ENCODE measurements around the gene UBE2M. TPM values are rescaled to one million over a fixed set of nuclear protein-coding genes. Genes with fewer than 3 reads are reported as not detected.

UBE2M gene
- total RNA-seq, 2 donors from 2014 or later, result 30.9 to 38.8 TPM

DNA sequence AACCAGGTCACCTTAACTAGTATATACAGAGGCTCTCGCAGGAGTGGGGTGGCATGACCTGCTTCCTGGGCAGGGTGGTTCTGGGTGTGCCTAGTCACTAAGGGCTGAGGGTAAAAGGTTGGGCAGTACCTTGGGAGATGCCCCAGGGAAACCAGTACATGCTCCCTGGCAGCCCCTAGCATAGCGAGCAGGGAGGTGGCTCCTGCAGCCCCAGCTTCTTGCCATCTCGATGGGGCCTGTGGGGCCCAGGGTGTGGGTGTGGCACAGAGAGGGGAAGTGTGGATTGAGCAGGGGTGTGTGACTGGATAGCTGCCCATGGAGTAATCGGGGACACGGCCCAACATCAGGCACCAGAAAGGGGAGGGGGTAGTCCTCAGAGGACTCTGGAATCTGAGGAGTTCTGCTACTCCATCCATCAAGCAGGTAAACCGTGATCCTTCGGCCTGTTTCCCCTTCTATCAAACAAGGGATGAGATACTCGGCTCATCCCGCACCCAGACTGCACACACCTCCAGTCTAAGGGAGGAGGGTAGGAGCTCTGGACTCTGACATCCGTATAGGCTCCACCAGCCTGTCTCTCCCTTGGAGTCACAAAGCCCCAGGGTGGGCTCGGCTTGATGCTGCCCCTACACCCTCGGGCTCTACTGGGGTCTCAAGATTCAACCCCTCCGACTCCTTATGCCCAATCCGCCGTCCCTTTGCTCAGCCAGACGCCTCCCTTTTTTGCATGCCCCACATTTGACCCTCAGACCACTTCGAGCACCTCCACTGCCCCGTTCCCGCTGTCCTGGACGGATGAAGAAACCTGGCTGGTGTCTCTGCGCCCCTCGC is 39.9 kb downstream of the UBE2M start:
- H3K4me3 ChIP-seq, result peak overlapping the region; percentile 73 to 78
- no peaks in the 10 kb centered on the region for H3K27me3 ChIP-seq
- H3K36me3 ChIP-seq, result peaks cover 19% of the 10 kb centered on the region
- no peak for DNase-seq (ENCODE audit: low spot score)
- TF ChIP-seq, protein P1, sequence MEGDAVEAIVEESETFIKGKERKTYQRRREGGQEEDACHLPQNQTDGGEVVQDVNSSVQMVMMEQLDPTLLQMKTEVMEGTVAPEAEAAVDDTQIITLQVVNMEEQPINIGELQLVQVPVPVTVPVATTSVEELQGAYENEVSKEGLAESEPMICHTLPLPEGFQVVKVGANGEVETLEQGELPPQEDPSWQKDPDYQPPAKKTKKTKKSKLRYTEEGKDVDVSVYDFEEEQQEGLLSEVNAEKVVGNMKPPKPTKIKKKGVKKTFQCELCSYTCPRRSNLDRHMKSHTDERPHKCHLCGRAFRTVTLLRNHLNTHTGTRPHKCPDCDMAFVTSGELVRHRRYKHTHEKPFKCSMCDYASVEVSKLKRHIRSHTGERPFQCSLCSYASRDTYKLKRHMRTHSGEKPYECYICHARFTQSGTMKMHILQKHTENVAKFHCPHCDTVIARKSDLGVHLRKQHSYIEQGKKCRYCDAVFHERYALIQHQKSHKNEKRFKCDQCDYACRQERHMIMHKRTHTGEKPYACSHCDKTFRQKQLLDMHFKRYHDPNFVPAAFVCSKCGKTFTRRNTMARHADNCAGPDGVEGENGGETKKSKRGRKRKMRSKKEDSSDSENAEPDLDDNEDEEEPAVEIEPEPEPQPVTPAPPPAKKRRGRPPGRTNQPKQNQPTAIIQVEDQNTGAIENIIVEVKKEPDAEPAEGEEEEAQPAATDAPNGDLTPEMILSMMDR (IDR thresholded peaks at IDR 0.05), result peak in 1 of 2 donors; percentile 63
- H3K9me3 ChIP-seq, result no peaks in the 10 kb centered on the region
- H3K4me1 ChIP-seq, result peaks cover 0 to 47% of the 10 kb centered on the region in 2 donors
- peak overlapping the region; percentile 92 to 94 for H3K27ac ChIP-seq

DNA sequence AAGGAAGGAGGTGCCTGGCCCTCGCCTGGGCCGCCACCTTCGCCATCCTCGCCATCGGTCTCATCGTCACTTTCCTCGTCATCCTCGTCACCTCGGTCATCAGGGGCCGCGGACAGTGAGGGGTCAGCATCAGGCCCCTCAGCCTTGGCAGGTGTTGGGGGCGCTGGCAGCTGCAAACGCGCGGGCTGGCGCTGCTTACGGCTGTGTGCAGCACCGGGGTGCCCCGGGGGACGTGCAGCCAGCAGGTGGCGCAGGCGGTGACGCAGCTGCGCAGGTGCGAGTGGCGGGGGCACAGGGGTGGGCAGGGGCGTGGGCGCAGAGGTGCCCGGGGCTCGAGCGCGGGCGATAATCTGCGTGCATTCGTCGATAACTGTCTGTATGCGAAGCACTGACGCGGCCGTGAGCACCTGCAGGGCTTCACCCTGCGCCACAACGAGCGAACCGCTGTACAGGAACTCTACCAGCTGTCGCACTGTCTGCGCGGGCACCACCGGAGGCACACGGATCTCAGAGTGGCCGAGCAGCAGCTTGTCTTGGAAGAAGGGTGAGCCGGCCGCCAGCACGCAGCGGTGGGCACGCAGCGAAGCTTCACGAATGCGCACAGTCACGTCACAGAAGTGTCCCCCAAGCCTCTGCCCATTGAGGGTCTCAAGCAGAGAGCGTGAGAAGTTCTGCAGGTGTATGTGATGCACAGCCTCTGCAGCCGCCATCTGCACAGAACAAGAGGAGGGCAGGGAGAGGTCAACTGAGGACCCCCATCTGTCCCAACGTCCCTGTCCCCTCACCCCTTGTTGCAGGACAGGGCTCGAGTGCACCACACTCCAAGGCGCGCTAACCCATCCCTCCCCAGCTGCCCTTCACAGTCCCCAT is 41.2 kb downstream of the UBE2M start:
- no peaks in the 10 kb centered on the region for H3K27me3 ChIP-seq
- no peak overlapping the region for H3K27ac ChIP-seq
- no peaks in the 10 kb centered on the region for H3K9me3 ChIP-seq
- no peak for DNase-seq (ENCODE audit: low spot score)
- peaks cover 19% of the 10 kb centered on the region for H3K36me3 ChIP-seq
- no peak overlapping the region for H3K4me3 ChIP-seq
- TF ChIP-seq, protein P1 (IDR thresholded peaks at IDR 0.05), result no peak
- H3K4me1 ChIP-seq, result peaks cover 0 to 48% of the 10 kb centered on the region in 2 donors

DNA sequence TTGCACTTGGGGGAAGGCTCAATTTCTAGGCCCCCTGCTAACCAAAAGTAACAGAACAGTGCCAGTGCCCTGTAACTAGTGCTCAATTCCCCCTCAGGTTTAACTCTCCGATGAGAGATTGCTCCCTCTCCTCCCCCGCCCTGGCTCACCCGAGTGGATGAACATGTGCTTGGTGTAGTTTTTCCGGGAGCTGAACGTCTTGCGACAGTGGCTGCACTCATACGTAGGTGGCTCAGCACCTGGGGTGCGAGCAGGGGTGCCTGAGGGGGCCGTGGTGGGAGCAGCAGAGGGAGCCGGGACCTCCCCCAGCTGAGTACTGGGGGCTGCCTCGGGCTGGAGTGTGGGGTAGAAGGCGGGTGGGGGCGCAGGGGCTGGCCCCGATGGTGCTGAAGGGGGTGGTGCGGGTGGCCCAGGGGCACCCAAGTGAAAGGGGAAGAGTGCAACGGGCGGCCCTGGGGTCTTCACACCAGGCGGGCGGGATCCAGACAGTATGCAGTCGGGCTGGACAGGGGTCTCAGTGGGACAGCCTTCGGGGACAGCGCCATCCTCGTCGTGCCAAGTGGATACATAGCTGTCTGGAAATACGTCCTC is 42.1 kb downstream of the UBE2M start:
- Histone ChIP-seq H3K9me3 (no peaks in the 10 kb centered on the region), H3K27me3 (no peaks in the 10 kb centered on the region), H3K36me3 (peaks cover 19% of the 10 kb centered on the region), H3K4me3 (no peak overlapping the region), H3K4me1 (peaks cover 0 to 48% of the 10 kb centered on the region in 2 donors), H3K27ac (no peak overlapping the region)
- no peak for DNase-seq (ENCODE audit: low spot score)
- TF ChIP-seq, protein P1 (IDR thresholded peaks at IDR 0.05), result no peak

DNA sequence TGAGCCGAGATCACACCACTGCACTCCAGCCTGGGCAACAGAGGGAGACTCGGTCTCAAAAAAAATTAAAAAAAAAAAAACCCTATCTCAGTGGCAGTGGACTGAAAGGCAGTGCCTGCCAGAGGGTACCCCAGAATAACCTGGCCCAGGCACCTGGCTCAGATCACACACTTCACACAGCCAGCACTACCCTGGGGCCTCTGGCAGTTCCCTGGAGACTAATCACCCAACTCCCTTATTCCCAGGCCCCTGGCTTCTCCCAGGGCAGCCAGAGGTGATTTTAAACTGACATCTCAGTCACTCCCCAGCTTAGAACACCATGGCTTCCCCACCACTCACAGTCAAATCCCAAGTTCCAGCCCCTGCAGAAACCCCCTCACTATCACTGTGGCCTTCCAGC is 43.2 kb downstream of the UBE2M start:
- H3K9me3 ChIP-seq, result no peaks in the 10 kb centered on the region
- TF ChIP-seq, protein P1 (IDR thresholded peaks at IDR 0.05), result no peak
- no peak overlapping the region for H3K27ac ChIP-seq
- peaks cover 0 to 42% of the 10 kb centered on the region in 2 donors for H3K4me1 ChIP-seq
- no peak for DNase-seq (ENCODE audit: low spot score)
- peaks cover 19% of the 10 kb centered on the region for H3K36me3 ChIP-seq
- no peak overlapping the region for H3K4me3 ChIP-seq
- no peaks in the 10 kb centered on the region for H3K27me3 ChIP-seq

DNA sequence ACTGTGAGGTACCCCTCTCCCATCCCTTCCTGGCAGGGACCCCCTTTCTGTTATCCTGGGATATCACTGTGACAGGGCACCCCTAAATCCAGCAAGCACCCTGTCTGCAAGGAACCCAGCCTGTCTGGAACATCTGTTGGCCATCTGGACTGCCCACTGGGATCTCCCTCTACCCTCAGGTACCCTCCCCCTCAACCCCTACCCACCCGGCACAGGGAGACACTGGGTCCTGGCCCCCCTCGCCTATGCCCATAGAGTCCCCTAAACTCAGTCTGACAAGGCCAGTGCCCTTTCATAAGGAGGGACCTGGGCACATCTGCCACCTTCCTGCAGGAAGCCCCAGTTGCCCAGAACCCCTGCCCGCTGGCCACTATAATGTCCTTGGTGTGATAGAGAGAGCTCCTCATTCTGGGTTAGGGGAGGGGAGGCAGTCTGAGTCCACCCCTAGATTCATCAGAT is 43.8 kb downstream of the UBE2M start:
- Histone ChIP-seq H3K36me3 (peaks cover 19% of the 10 kb centered on the region), H3K4me1 (peaks cover 0 to 41% of the 10 kb centered on the region in 2 donors), H3K9me3 (no peaks in the 10 kb centered on the region), H3K27me3 (no peaks in the 10 kb centered on the region), H3K27ac (peak overlapping the region in 1 of 2 donors; percentile 76), H3K4me3 (peak overlapping the region in 1 of 2 donors; percentile 51)
- TF ChIP-seq, protein P1 (IDR thresholded peaks at IDR 0.05), result no peak
- DNase-seq (ENCODE audit: low spot score), result no peak
